ENCODE measurements around the gene AKIRIN1. TPM values are rescaled to one million over a fixed set of nuclear protein-coding genes. Genes with fewer than 3 reads are reported as not detected.

The AKIRIN1 gene
- total RNA-seq, 2 donors from 2014 or later, result 48.0 to 70.2 TPM

DNA sequence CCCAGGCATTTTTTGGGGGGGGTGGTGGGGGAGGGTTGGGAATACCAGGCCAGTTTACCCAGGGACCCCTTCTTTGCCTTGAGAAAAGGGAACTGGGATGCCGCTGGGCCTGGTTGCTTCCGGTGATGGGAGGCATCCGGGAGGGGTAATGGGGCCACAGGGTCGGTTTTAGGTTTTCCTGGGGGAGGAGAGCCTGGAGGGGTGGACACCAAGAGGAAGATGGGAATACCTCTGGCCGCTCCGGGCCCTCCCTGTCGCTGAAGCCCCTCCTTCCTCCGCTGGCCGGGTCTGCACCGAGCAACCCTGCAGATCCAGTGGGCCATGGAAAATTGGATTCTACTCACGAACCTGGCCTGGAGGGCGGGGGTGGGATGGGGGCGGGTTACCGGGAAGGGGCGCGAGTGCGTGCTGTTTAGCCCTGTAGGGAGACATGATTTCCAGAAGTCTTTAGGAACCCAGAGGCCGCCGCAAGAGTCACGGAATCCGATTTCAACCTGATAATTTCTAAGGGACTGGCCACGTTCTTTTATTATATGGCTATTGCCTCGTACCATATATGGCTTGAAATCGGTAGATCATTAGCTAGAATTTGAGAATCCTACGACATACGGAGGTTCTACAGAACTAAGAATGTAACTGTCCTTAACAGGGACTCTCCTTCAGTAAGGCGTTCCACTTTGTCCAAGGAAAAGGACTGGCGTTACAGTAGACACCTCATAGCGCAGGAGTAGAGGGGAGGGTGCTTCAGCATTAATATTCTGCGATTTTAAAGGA lies 749 bp downstream of the AKIRIN1 start:
- TF ChIP-seq, protein P1, sequence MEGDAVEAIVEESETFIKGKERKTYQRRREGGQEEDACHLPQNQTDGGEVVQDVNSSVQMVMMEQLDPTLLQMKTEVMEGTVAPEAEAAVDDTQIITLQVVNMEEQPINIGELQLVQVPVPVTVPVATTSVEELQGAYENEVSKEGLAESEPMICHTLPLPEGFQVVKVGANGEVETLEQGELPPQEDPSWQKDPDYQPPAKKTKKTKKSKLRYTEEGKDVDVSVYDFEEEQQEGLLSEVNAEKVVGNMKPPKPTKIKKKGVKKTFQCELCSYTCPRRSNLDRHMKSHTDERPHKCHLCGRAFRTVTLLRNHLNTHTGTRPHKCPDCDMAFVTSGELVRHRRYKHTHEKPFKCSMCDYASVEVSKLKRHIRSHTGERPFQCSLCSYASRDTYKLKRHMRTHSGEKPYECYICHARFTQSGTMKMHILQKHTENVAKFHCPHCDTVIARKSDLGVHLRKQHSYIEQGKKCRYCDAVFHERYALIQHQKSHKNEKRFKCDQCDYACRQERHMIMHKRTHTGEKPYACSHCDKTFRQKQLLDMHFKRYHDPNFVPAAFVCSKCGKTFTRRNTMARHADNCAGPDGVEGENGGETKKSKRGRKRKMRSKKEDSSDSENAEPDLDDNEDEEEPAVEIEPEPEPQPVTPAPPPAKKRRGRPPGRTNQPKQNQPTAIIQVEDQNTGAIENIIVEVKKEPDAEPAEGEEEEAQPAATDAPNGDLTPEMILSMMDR (IDR thresholded peaks at IDR 0.05), result no peak
- Histone ChIP-seq H3K36me3 (no peaks in the 10 kb centered on the region), H3K4me1 (no peaks in the 10 kb centered on the region), H3K9me3 (no peaks in the 10 kb centered on the region), H3K9ac (ENCODE audit: low read depth in 2 of 2, low read length in 2 of 2) (peak overlapping the region; percentile 64 to 97), H3K4me3 (peak overlapping the region; percentile 97), H3K27ac (peak overlapping the region; percentile 94), H3K27me3 (no peaks in the 10 kb centered on the region)
- DNase-seq, result peak; percentile 53
- intact Hi-C loops (cut with DNase I), result loop anchor here (10.0 kb wide), 1 partner anchor 117 kb away; the partner anchor contains the start of gene MYCBP

DNA sequence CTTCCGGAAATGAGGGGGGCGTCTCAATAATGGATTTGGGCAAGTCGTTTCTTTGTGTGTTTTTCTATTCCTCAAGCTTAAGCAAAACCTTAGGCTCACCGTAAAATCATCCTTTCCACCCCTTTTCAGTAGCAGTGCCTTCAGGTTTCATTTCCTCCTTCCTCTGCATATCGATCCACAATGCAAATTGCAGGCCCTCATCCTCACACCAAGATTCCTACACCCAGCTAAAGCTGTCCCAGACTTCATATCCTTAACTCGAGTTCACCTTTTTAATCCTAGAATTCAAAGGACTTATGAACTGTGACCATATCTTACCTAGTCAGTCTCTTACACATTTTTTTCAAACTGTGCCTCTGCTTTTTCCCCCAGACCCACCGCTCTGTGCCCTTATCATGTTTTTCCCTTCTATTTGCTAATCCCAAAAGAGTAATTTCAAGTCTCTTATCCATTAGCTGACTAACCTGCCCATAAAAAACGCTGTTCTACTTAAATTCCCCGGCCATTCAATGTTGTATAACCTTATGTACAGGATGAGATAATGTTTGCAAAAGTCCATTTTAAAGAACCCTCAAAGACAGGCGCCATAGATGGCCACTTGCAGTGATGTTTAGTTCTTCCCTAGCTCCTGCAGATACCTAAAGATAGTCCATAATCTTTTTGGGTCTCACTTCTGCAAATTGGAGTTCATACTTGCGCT lies 1.5 kb downstream of the AKIRIN1 start:
- no peak for DNase-seq
- Histone ChIP-seq H3K9ac (ENCODE audit: low read depth in 2 of 2, low read length in 2 of 2) (peak overlapping the region; percentile 64 to 97), H3K4me3 (peak overlapping the region; percentile 97), H3K36me3 (no peaks in the 10 kb centered on the region), H3K27me3 (no peaks in the 10 kb centered on the region), H3K27ac (peak overlapping the region; percentile 94), H3K4me1 (no peaks in the 10 kb centered on the region), H3K9me3 (no peaks in the 10 kb centered on the region)
- TF ChIP-seq, protein P1 (IDR thresholded peaks at IDR 0.05), result no peak
- intact Hi-C loops (cut with DNase I), result loop anchor here (10.0 kb wide), 1 partner anchor 118 kb away; the partner anchor contains the start of gene MYCBP

DNA sequence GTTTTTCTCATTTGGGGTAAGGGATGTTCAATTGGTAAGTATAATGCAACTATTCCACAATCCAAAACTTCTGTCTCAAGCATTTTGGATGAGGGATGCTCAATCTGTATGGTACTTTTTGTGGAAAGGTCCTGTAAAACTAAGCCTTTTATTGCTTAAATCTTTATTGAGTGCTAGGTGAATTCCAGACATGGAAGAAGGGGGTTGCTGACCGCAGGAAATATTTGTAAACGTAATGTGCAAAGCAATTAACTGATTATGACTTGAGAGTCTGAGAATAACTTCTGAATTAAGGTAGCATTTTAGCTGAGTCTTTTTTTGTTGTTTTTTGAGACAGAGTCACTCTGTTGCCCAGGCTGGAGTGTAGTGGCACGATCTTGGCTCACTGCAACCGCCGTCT lies 3.1 kb downstream of the AKIRIN1 start:
- TF ChIP-seq, protein P1 (IDR thresholded peaks at IDR 0.05), result no peak
- Histone ChIP-seq H3K4me3 (no peak overlapping the region), H3K27me3 (no peaks in the 10 kb centered on the region), H3K36me3 (no peaks in the 10 kb centered on the region), H3K4me1 (no peaks in the 10 kb centered on the region), H3K27ac (no peak overlapping the region), H3K9ac (ENCODE audit: low read depth in 2 of 2, low read length in 2 of 2) (no peak overlapping the region), H3K9me3 (no peaks in the 10 kb centered on the region)
- intact Hi-C loops (cut with DNase I), result loop anchor here (10.0 kb wide), 1 partner anchor 119 kb away; the partner anchor contains the start of gene MYCBP
- DNase-seq, result no peak

DNA sequence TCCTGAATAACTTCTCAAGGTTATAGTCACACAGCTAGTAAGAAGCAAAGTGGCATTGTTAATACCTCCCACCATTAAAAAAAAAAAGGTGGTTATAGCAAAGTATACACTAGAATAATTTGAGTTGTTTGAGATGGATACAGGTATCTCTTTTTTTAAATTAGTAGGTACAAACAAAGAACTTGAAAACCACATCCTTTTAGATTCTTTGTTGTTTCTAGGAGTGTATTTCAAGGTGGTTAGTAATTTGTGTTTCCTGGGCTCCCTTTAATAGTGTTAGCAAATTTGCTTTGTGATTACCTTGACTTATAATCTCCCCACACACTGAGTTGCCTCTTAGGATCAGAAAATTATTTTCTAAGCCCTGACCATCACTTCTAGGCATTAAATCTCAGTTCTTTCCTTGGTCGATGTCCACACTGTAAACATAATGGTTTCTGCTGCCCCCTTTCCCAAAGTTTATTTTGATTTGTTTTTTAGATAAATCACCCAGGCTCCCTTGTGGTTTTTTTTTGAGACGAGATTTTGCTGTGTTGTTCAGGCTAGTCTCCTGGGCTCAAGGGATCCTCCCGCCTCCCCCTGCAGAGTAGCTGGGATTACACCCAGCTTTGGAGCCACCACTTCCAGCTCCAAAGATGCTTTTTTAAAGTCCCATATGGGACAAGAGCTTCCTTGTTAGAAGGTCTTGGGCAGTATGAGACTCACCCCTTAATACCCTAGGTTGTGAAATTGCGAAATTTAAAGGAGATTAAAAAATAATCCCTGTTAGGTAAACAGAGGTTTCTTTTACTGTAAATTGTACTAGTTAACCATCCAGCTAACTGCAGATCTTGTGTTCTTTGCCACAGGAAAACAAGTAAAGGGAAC lies 6.2 kb downstream of the AKIRIN1 start:
- peaks cover 12% of the 10 kb centered on the region for H3K36me3 ChIP-seq
- no peaks in the 10 kb centered on the region for H3K9me3 ChIP-seq
- H3K4me1 ChIP-seq, result no peaks in the 10 kb centered on the region
- no peak overlapping the region for H3K27ac ChIP-seq
- no peak overlapping the region for H3K9ac ChIP-seq (ENCODE audit: low read depth in 2 of 2, low read length in 2 of 2)
- TF ChIP-seq, protein P1 (IDR thresholded peaks at IDR 0.05), result no peak
- no peak for DNase-seq
- no peak overlapping the region for H3K4me3 ChIP-seq
- intact Hi-C loops (cut with DNase I), result loop anchor here (10.0 kb wide), 1 partner anchor 122 kb away; the partner anchor contains the start of gene MYCBP
- H3K27me3 ChIP-seq, result no peaks in the 10 kb centered on the region

DNA sequence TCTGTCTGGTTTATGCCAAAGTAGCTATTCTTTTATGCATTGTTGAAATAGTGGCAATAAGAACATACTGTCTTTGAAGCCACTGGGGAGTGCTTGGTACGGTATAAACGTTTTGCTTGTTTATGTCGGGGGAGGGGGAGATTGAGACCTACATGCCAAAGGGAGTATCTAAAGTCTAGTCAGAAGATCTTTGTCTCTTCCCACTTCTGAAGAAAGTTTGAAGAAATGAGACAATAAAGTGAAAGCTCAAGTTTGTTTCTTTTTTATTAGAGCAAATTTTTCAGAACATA lies 6.8 kb downstream of the AKIRIN1 start:
- Histone ChIP-seq H3K9me3 (no peaks in the 10 kb centered on the region), H3K9ac (ENCODE audit: low read depth in 2 of 2, low read length in 2 of 2) (no peak overlapping the region), H3K4me1 (no peaks in the 10 kb centered on the region), H3K4me3 (no peak overlapping the region), H3K36me3 (peaks cover 16% of the 10 kb centered on the region), H3K27ac (no peak overlapping the region), H3K27me3 (no peaks in the 10 kb centered on the region)
- TF ChIP-seq, protein P1 (IDR thresholded peaks at IDR 0.05), result no peak
- DNase-seq, result no peak
- intact Hi-C loops (cut with DNase I), result loop anchor here (10.0 kb wide), 1 partner anchor 123 kb away; the partner anchor contains the start of gene MYCBP
